HG03095 (cell line): ENCODE data around the gene LBP.
"Not testable (repeated sequence)": the region's sequence is repeated elsewhere in the genome, so short reads cannot be mapped to it uniquely, and the experiment has no call there.

ENCODE experiments used
- ATAC-seq: cut with Tn5 transposase; IDR thresholded peaks from one replicate; pipeline ENCODE4 v1.9.1; 2021; ENCODE audit warnings: moderate library complexity; ENCODE audit not compliant: unreplicated experiment

The LBP gene, protein sequence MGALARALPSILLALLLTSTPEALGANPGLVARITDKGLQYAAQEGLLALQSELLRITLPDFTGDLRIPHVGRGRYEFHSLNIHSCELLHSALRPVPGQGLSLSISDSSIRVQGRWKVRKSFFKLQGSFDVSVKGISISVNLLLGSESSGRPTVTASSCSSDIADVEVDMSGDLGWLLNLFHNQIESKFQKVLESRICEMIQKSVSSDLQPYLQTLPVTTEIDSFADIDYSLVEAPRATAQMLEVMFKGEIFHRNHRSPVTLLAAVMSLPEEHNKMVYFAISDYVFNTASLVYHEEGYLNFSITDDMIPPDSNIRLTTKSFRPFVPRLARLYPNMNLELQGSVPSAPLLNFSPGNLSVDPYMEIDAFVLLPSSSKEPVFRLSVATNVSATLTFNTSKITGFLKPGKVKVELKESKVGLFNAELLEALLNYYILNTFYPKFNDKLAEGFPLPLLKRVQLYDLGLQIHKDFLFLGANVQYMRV

DNA sequence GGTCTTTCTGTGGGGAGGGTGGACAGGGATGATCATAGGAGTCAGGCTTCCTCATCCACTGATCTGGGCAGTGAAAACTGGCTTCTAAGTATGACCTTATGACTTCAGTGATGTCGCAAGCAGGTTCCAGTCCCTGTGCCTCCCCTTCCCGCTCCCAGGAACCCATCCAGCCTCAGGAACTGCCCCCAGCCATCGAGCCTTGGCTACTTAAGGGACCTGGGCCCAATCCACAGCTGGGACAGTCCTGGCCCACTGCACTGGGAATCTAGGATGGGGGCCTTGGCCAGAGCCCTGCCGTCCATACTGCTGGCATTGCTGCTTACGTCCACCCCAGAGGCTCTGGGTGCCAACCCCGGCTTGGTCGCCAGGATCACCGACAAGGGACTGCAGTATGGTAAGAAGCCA lies at the start of gene LBP:
TSS of gene LBP (plus strand) at position 236 of the 405 bp plus-strand sequence. CDS start at position 271, 35 bp downstream.
- ATAC-seq, result no peak

DNA sequence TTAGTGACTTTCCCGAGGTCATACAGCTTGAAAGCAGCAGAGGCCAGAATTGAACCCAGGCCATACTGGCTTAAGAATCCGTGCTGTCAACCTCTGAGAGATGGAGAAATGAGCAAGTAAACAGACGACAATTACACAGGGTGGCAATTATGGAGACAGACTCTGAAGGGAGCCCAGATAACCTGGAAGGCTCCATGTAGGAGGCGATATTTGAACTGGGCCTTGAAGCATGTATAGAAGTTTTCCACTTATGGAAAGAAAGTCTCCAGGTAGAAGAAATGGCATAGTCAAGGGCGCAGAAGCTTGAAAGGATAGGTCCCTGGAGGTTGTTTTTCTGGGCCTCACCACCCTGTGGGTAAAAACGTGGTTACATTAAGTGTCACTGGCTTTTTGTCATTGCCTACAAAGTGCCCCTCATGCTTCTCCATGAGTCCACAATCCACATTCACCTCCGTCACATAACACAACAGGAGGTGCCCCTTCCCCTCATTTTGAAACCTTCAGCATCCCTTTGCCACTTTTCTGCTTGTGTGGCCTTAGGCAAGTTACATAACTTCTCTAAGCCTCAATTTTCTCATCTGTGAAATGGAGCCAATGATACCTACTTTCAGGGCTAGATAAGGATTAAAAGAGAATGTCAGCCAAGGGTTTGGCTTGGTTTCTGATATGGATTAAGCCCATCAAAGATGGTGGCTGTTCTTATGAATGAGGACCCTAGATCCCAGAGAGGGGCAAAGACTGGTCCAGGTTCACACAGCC lies 48.2 kb upstream of the LBP start:
- ATAC-seq, result no peak

DNA sequence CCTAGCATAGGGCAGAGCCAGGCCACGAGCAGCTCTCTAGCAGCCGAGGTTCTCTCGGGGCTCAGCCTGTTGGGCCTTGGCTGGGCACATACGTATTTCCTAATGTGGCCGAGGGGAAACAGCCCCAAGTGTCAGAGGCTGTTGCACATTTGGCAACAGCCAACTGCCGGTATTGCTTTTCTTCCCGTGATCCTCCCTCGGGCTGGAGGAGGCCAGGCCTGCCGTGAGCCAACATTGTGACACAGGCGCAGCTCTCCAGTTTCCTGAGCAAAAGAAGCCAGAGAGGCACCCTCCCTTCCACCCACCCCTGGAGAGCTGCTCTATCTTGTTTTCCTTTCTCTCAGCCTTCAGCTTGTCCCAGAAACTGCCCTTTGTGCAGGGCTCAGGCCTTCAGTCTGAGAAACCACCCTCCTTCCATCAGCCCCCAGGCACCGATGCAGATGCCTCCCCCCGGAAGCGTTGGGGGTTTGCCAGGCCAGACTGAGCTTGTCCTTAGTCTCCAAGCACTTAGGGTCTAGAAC lies 47.5 kb upstream of the LBP start:
- ATAC-seq, result no peak

DNA sequence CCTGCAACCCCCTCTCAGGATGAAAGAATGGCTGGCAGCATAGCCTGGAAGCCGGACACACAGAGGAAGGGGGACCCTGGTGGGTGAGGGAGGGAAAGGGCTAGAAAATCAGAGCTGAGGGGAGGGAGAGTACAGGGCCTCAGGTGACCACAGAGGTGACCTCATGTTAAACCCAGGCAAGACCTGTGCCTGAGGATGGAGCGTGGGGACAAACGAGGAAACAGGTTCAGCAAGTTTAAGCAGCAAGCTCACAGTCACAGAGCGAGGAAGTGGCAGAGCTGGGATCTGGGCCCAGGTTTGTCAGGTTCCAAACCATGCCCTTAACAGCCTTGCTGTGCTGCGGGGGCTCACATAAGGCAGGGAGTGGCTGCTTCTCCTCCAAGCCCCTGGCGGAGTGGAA lies 46.3 kb upstream of the LBP start:
- no peak for ATAC-seq

DNA sequence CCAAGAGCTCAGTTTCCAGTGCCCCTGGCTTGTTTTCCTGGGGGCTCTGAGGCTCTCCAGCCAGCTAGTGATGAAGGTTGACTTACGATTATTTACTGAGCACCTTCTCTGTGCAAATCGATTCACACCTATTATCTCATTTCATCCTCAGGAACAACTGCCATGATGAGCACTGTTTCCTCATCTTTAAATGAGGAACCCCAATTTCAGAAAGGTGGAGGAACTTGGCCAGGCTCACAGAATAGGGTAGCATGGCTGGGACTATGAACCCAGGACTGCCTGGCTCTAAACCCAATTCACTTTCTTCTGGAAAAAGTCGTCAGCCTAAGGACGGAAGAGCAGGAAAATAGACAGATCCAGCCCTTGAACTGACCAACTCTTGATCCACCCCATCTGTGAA lies 45.8 kb upstream of the LBP start:
- ATAC-seq, result no peak

DNA sequence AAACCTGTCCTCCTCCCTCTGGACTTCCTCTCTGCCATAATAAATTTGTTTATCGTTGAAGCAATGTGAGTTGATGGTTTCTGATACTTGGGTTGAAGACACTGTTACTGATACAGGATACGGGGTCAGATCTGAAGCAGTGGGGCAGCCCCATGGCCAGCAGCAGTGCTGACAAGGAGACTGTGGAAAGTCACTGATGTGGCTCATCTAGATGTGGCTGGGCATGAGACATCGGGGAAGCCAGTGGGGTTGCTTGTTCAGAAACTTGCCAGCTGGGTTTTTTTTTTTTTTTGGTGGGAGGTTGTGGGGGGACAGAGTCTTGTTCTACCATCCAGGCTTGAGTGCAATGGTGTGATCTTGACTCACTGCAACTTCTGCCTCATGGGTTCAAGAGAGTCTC lies 45.0 kb upstream of the LBP start:
- no peak for ATAC-seq

DNA sequence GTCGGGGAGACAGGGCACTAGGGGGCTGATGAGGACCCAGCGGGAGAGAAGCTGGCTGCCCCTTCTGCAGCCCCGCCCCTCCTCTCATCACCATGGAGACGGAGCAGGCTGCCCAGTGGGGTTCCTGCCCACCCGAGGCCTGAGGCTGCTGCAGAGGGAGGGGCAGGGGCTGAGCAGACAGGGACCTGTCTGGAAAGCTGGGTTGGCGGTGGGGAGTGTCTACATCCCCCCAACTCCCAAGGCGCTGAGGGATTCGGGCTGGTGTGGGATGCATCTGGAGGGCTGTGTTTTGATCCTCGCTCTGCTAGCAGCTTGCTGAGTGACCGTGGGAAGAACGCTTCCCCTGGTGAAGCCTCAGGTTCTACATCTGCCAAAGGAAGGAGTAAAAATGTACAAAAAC lies 43.5 kb upstream of the LBP start:
- no peak for ATAC-seq

DNA sequence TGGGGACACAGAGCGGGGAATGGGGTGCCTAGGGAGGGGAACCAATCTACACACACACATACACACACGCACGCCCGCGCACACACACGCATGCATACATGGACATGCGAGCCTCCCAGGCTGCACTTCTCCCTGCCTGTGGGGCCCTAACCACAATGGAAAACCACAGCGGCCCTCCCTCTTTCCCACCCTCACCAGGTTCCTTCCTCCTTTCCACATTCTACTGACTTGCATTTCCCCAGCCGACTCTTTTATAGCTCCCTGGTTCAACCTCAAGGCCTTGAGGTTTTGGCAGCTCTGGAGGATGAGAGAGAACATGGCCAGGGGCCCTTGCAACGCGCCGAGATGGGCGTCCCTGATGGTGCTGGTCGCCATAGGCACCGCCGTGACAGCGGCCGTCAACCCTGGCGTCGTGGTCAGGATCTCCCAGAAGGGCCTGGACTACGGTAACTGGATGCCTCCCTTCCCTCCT lies 42.3 kb upstream of the LBP start, which contains the start of gene BPI:
TSS of gene BPI (plus strand) at position 249 of the 472 bp plus-strand sequence. CDS start at position 317, 68 bp downstream.
- no peak for ATAC-seq

DNA sequence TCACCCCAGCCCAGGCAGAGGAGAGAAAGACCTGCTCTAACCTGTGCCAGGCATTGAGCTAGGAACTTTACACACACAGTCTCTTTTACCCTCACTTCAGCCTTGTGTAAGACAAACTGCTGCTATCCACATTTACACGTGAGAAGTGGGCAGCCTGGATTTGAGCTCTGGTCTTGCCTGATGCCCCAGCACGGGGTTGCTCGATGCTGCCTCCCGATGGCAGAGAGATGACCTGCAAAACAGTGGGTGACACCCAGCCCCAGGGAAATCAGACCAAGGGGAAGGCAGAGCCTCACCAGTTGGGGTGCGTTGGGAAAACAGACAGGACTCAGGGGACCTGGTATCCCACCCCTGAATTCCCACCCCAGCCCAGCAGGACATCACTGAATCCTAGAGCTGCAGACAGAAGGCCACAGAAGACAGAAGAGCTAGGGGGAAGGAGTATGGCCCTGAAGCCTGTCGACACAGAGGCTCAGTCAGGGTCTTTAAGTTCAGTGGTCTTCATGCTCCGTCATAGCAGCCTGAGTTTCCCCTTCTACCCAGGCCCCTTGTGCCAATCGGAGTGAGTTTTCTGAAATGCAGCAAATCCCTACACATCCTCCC lies 41.3 kb upstream of the LBP start:
- ATAC-seq, result no peak

DNA sequence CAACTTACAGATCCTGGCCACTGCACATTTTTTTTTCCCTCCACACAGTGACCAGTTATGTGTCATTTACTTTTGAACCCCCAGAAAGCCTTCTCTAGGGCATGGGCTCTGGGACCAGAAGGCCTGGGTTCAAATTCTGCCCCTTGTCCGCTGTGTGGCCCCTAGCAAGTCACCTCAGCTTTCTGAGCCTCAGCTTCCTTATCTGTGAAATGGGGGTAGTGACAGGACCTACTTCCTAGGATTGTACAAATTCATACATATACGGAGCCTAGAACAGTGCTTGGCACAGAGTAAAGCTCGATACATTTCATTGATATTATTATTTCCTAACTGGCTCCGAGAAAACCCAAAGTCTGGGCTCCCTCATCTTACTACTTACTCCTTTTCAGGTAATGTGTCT lies 40.7 kb upstream of the LBP start:
- ATAC-seq, result no peak

DNA sequence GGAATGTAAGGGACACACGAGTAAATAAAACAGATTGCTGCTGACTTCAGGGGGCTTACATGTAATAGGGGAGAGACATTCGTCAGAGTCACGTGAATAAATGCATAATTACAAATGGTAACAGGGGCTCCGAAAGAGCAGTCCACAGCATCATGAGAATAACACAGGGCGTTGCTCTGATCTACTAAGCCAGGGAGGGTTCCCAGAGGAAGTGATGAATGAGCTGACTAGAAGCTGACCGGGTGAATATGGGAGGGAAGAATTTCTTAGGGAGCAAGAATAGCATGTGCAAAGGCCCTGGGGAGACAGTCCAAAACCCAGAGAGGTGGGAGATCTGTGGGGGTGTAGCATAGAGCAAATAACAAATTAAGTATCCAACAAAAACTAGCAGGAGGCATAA lies 39.9 kb upstream of the LBP start:
- ATAC-seq, result no peak

DNA sequence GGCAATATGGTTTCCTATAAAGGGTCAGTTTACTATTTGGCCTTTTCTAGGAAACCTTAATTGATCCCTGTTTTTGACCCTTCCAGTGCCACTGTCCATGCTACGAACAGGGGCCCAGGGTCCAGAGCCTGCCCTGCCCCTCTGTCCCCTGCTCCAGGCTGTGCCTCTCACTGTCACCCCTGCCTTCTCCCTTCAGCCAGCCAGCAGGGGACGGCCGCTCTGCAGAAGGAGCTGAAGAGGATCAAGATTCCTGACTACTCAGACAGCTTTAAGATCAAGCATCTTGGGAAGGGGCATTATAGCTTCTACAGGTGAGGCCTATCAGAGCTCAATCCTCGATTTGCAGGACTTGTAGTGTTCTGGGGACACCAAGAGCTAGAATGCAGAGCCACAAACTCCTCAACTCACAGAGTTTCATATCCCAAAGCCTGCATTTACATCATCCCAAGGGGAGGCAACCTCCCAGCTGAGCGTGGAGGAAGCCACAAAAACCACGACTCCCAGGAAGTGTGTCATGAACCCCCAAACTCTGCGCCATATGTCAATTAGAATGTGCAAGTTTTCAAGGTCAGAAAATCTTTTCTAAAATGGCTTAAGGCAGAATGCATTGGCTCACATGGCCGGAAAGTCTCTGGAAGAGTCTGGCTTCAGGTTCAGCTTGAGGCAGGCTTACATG lies 38.8 kb upstream of the LBP start:
- ATAC-seq, result no peak

DNA sequence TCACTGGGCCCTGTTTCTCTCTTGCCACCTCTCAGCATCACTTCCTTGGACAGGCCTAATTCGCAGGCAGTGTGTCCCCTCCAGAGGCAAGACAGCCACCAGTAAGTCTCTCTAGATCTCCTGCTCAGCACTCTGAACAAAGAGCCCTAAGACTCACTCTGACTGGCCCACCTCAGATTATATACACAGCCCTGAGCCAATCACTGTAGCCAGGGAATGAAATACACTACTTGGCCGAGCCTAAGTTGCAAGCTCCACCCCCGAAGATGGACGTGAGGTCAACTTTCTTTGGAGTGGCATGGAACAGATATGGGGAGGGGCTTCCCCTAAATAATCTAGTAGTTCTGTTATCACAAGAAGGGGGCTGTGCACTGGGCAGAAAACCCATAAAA lies 38.2 kb upstream of the LBP start:
- no peak for ATAC-seq

DNA sequence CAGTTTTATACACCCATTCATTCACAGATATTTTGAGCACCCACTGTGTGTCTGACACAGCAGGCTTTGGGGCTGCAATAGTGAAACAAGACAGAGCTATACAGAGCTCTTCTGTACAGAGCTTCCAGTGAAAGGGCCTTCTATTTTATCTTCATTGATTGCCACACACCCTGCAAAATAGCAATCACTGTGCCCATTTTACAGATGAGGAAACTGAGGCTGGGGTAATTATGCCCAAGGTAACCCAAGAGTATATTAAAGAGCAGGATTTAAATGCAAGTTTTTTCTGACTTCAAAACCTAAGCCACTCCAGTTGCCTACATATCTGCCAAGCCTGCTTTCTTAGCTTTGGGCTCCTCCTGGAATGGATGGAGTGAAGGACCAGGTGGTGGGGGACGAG lies 37.8 kb upstream of the LBP start:
- ATAC-seq, result no peak

DNA sequence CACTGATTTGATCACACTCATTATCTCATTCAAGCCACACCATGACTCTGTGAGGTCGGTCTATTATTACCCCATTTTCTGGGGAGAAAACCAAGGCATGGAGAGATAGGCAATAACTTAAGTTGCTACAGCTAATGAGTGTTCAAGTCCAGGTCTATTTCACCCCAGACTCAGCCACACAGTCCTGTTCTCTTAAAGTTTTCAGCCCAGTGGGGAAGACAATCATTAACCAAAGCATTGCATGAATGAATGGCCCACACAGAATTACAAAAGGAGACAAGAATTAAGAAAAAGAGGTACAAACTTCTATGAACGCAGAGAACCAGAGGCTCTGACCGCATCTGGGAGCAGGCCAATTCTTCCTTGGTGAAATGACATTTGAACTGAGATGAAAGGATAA lies 35.2 kb upstream of the LBP start:
- ATAC-seq, result no peak

DNA sequence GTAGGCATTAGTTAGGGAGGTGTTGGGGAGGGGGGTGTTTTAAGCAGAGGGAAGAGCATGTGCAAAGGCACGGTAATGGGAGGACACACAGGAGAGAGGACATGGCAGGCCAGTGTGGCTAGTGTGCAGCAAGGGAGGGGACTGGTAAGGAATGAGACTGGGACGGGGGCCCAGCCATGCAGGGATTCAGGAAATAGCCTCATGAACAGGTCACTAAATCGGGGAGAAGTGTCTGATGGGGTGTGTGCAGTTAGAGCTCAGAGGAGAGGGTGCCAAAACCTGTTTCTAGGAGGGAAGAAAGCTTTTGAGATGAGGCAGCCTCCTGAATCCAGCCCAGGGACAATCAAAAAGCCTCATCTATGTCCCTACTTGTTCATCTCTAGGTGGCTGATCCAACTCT lies 34.8 kb upstream of the LBP start:
- ATAC-seq, result no peak

DNA sequence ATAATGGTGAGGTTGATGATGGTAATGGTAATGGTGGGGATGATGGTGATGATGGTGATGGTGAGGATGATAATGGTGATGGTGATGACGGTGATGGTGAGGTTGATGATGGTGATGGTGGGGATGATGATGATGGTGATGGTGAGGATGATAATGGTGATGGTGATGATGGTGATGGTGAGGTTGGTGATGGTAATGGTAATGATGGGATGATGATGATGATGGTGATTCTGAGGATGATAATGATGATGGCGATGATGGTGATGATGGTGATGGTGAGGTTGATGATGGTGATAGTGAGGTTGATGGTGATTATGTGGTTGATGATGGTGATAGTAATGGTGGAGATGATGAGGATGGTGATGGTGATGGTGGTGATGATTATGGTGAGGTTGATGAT lies 32.6 kb upstream of the LBP start:
- no peak for ATAC-seq

DNA sequence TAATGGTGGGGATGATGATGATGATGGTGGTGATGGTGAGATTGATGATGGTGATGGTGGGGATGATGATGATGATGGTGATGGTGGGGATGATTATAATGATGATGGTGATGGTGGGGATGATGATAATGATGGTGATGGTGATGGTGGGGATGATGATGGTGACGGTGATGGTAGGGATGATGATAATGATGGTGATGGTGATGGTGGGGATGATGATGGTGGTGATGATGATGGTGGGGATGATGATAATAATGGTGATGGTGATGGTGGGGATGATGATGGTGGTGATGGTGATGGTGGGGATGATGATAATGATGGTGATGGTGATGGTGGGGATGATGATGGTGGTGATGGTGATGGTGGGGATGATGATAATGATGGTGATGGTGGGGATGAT lies 31.9 kb upstream of the LBP start:
- not testable (repeated sequence) for ATAC-seq

DNA sequence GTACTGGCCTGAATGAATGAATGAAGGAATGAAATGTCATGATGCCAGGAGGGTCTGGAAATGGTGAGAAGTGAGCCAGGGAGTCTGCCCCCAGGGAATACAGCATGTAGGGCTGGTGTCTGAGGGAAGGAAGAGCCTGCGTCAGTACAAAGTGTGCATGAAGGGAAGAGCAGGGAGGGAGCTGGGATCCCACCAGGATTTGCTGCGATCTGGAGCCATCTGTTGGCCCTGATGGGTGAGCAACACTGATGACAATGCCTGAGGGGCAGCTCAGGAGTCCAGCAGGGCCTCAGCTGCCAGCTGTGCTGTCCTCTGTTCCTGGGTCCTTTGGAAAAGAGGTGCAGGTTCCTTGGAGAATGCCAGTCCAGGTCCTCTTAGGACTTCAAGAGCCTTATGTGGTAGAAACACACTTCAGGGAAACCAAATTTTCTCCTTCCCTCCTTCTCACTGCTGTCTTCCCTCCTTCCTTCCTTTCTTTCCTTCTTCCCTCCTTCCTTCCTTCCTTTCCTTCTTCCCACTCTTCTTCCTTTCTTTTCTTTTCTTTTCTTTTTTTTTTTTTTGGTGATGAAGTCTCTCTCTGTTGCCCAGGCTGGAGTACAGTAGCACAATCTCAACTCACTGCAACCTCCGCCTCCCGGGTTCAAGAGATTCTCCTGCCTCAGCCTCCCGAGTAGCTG lies 30.9 kb upstream of the LBP start:
- ATAC-seq, result no peak

DNA sequence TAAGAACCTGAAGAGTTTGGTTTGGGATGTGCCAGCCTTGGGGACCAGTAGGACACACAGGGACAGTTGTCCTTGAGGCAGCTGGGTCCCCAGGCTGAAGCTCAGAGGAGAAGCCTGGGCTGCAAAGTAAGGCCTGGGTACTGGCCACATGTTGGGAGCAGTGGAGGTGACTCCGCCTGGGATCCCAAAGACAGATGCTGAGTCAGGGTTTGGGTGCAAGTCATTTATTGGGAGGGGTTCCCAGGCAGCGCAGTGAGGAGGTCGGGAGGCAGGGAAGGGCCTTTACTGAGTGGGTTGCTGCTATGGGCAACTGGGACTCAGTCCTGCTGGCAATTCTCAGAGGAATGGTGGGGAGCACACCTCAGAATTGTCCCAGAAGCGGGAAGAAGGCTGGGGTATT lies 29.9 kb upstream of the LBP start:
- no peak for ATAC-seq
